Testis (tissue), 2 donors: ENCODE results near the gene NCOA6.

ENCODE experiments used
- POLR2A ChIP-seq: fragments of 450-650 bp; IDR thresholded peaks from one replicate; pipeline ENCODE4 v1.6.1; 2017; ENCODE audit warnings: antibody characterized with exemption, mild to moderate bottlenecking, moderate library complexity
- TF ChIP-seq, protein P1 (sequence below), 3 experiments: fragments of 450-650 bp in 2 of 3; fragments of 200-600 bp in 1 of 3; sonication (generic) in 1 of 3; IDR thresholded peaks; one replicate each; pipeline ENCODE4 v1.5.1; 2016 to 2019; ENCODE audit warnings: antibody characterized with exemption in 3 of 3, mild to moderate bottlenecking in 2 of 3, moderate library complexity in 1 of 3

DNA sequence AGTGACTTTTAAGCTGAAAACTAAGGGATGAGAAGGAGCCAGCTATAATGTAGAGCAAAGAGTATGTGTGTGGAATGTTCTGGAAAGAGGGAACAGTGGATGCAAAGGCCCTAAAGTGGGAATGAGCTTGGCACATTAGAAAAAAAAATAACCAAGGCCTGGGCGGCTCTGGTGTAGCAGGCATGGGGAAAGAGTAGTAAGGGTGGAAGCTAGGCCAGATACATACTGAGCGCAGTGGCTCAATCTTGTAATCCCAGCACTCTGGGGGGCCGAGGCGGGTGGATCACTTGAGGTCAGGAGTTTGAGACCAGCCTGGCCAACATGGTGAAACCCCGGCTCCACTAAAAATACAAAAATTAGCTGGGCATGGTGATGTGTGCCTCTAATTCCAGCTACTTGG is 38.8 kb upstream of the NCOA6 start:
- TF ChIP-seq, protein P1, sequence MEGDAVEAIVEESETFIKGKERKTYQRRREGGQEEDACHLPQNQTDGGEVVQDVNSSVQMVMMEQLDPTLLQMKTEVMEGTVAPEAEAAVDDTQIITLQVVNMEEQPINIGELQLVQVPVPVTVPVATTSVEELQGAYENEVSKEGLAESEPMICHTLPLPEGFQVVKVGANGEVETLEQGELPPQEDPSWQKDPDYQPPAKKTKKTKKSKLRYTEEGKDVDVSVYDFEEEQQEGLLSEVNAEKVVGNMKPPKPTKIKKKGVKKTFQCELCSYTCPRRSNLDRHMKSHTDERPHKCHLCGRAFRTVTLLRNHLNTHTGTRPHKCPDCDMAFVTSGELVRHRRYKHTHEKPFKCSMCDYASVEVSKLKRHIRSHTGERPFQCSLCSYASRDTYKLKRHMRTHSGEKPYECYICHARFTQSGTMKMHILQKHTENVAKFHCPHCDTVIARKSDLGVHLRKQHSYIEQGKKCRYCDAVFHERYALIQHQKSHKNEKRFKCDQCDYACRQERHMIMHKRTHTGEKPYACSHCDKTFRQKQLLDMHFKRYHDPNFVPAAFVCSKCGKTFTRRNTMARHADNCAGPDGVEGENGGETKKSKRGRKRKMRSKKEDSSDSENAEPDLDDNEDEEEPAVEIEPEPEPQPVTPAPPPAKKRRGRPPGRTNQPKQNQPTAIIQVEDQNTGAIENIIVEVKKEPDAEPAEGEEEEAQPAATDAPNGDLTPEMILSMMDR (IDR thresholded peaks at IDR 0.05): no peak
- no peak for TF ChIP-seq POLR2A
